GM23338 (cell line): Measurements from ENCODE around the gene EXOC6B. TPM values are rescaled to one million over a fixed set of nuclear protein-coding genes. Genes with fewer than 3 reads are reported as not detected.

Experiments used
- ATAC-seq: fragments of 200-7000 bp; cut with Tn5 transposase; 3 replicates; pipeline ENCODE4 v1.9.1; 2020
- DNase-seq: peaks from one replicate; pipeline ENCODE4 v3.0.0-alpha.2; 2015; ENCODE audit warnings: low spot score
- H2AFZ ChIP-seq: fragments of 200-600 bp; sonication (generic); 2 replicates; pipeline ENCODE4 v1.8.0; 2016; ENCODE audit warnings: antibody characterized with exemption, mild to moderate bottlenecking, moderate library complexity
- H3F3A ChIP-seq: fragments of 200-600 bp; sonication (generic); replicated peaks from 2 replicates; pipeline ENCODE4 v1.8.0; 2017; ENCODE audit warnings: antibody characterized with exemption, mixed run types, low read depth
- H3K27ac ChIP-seq: fragments of 200-600 bp; sonication (generic); 2 replicates; pipeline ENCODE4 v1.6.1; 2016; ENCODE audit warnings: low read depth
- H3K27me3 ChIP-seq: fragments of 200-600 bp; sonication (generic); 2 replicates; pipeline ENCODE4 v1.8.0; 2016; ENCODE audit warnings: mild to moderate bottlenecking, mixed run types, moderate library complexity; ENCODE audit not compliant: insufficient read depth
- H3K36me3 ChIP-seq: fragments of 200-600 bp; sonication (generic); 2 replicates; pipeline ENCODE4 v1.8.0; 2016; ENCODE audit warnings: mild to moderate bottlenecking; ENCODE audit not compliant: insufficient read depth
- H3K4me1 ChIP-seq: fragments of 200-600 bp; sonication (generic); 2 replicates; pipeline ENCODE4 v1.8.0; 2016; ENCODE audit warnings: mild to moderate bottlenecking, moderate library complexity; ENCODE audit not compliant: insufficient read depth
- H3K4me2 ChIP-seq: fragments of 200-600 bp; sonication (generic); 2 replicates; pipeline ENCODE4 v1.7.1; 2017; ENCODE audit warnings: mixed run types
- H3K4me3 ChIP-seq: fragments of 200-600 bp; sonication (generic); 2 replicates; pipeline ENCODE4 v1.6.1; 2016; ENCODE audit warnings: mixed run types
- H3K79me2 ChIP-seq: fragments of 200-600 bp; sonication (generic); replicated peaks from 2 replicates; pipeline ENCODE4 v1.8.0; 2017; ENCODE audit warnings: mild to moderate bottlenecking; ENCODE audit not compliant: insufficient read depth
- H3K9me2 ChIP-seq: fragments of 200-600 bp; sonication (generic); 2 replicates; pipeline ENCODE4 v1.8.0; 2017; ENCODE audit not compliant: insufficient read depth
- H4K20me1 ChIP-seq: fragments of 200-600 bp; sonication (generic); replicated peaks from 2 replicates; pipeline ENCODE4 v1.8.0; 2017; ENCODE audit warnings: mild to moderate bottlenecking; ENCODE audit not compliant: insufficient read depth
- H3K27ac Mint-ChIP-seq: 2 replicates; pipeline ENCODE4 v1.8.0; 2020; ENCODE audit warnings: inconsistent platforms, mild to moderate bottlenecking, moderate library complexity, mixed read lengths
- H3K27me3 Mint-ChIP-seq: 3 replicates; pipeline ENCODE4 v1.8.0; 2022; ENCODE audit warnings: low read depth, mild to moderate bottlenecking, moderate library complexity, mixed read lengths, inconsistent platforms; ENCODE audit not compliant: insufficient read depth, poor library complexity
- H3K36me3 Mint-ChIP-seq: 3 replicates; pipeline ENCODE4 v1.8.0; 2021; ENCODE audit warnings: low read depth, mild to moderate bottlenecking, inconsistent platforms, moderate library complexity, mixed read lengths
- H3K4me1 Mint-ChIP-seq: 3 replicates; pipeline ENCODE4 v1.8.0; 2020; ENCODE audit warnings: mild to moderate bottlenecking, inconsistent platforms, mixed read lengths
- H3K4me3 Mint-ChIP-seq: 3 replicates; pipeline ENCODE4 v1.8.0; 2021; ENCODE audit warnings: moderate library complexity, mild to moderate bottlenecking, inconsistent platforms, mixed read lengths
- H3K9me3 Mint-ChIP-seq: 3 replicates; pipeline ENCODE4 v1.8.0; 2020; ENCODE audit warnings: moderate library complexity, mild to moderate bottlenecking, inconsistent platforms, mixed read lengths
- CREB1 ChIP-seq: fragments of 250-450 bp; sonication (Bioruptor Pico); IDR thresholded peaks from 2 replicates; pipeline ENCODE4 v1.5.0; 2020; ENCODE audit warnings: low read depth, mild to moderate bottlenecking, moderate library complexity
- EZH2 ChIP-seq: fragments of 200-600 bp; sonication (generic); IDR thresholded peaks from one replicate; pipeline ENCODE4 v1.8.0; 2017; ENCODE audit warnings: antibody characterized with exemption, mild to moderate bottlenecking, low read depth; ENCODE audit not compliant: unreplicated experiment
- EZH2phosphoT487 ChIP-seq: fragments of 200-600 bp; sonication (generic); IDR thresholded peaks from one replicate; pipeline ENCODE4 v1.8.1; 2018; ENCODE audit warnings: antibody characterized with exemption; ENCODE audit not compliant: unreplicated experiment
- NANOG ChIP-seq: IDR thresholded peaks from 2 replicates; pipeline ENCODE4 v1.6.1; 2016; ENCODE audit warnings: antibody characterized with exemption, borderline replicate concordance
- ZNF114 ChIP-seq: fragments of 250-450 bp; sonication (Bioruptor Pico); IDR thresholded peaks from 2 replicates; pipeline ENCODE4 v1.5.0; 2020; ENCODE audit warnings: mild to moderate bottlenecking, moderate library complexity
- ZNF331 ChIP-seq: fragments of 250-450 bp; sonication (Bioruptor Pico); IDR thresholded peaks from 2 replicates; pipeline ENCODE4 v1.5.0; 2020; ENCODE audit warnings: low read depth, mild to moderate bottlenecking, moderate library complexity
- polyA plus RNA-seq: library from polyadenylated mRNA; unstranded; fragments of >200 nt; fragmentation: Nextera tagmentation; extraction: Ambion mirVana; gene quantifications from 2 replicates; pipeline ENCODE4 v1.2.1, GENCODE V29; 2016
- total RNA-seq: library from RNA; depleted of rRNA; stranded (reverse); fragments of >200 nt; shearing (Covaris generic); gene quantifications from 2 replicates; pipeline ENCODE4 v1.2.3, GENCODE V29; 2014
- TF ChIP-seq, protein P1 (sequence below), 2 experiments: fragments of 200-600 bp in 1 of 2; sonication (generic) in 1 of 2; conservative IDR thresholded peaks; 2 replicates each; pipeline versions ENCODE4 v1.5.1 to v1.6.1; 2016 to 2017; ENCODE audit warnings: antibody characterized with exemption in 2 of 2, low read depth in 2 of 2, mild to moderate bottlenecking in 2 of 2, moderate library complexity in 1 of 2
- TF ChIP-seq, protein P2 (sequence below): fragments of 250-450 bp; sonication (Bioruptor Pico); IDR thresholded peaks from 2 replicates; pipeline ENCODE4 v1.5.0; 2020; ENCODE audit warnings: mild to moderate bottlenecking, moderate library complexity
- TF ChIP-seq, protein P3 (sequence below): IDR thresholded peaks from one replicate; pipeline ENCODE4 v1.6.1; 2018; ENCODE audit warnings: antibody characterized with exemption; ENCODE audit not compliant: unreplicated experiment

The EXOC6B gene
- total and polyA plus RNA-seq, 2 experiments from 2014 or later = 7.2 to 45.9 TPM

DNA sequence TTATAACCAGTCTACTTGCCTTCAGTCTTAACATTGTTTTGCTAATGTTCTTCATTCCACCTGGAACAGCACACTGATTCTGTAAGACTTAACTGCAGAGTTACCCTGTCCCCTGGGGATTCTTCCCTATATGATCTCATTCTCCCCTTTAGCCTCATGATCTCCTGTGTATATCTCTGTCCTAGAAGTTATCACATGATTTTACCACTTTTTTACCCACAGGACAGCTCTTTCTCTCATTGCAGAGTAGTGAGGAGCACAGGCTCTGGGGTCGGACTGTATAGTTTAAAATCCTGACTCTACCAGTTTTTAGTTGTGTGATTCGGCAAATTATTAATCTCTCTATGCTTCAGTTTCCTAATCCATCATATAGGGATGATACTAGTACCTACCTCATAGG, 14.2 kb upstream of the EXOC6B start:
- TF ChIP-seq, protein P1, sequence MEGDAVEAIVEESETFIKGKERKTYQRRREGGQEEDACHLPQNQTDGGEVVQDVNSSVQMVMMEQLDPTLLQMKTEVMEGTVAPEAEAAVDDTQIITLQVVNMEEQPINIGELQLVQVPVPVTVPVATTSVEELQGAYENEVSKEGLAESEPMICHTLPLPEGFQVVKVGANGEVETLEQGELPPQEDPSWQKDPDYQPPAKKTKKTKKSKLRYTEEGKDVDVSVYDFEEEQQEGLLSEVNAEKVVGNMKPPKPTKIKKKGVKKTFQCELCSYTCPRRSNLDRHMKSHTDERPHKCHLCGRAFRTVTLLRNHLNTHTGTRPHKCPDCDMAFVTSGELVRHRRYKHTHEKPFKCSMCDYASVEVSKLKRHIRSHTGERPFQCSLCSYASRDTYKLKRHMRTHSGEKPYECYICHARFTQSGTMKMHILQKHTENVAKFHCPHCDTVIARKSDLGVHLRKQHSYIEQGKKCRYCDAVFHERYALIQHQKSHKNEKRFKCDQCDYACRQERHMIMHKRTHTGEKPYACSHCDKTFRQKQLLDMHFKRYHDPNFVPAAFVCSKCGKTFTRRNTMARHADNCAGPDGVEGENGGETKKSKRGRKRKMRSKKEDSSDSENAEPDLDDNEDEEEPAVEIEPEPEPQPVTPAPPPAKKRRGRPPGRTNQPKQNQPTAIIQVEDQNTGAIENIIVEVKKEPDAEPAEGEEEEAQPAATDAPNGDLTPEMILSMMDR (conservative IDR thresholded peaks at IDR 0.05; ENCODE audit: low read depth in 2 of 2) = no peak
- Mint-ChIP-seq H3K9me3 (no peaks in the 10 kb centered on the region), H3K36me3 (no peaks in the 10 kb centered on the region), H3K4me1 (peaks cover 4% of the 10 kb centered on the region), H3K4me3 (no peak overlapping the region), H3K27me3 (peaks cover 3% of the 10 kb centered on the region), H3K27ac (no peak overlapping the region)
- Histone ChIP-seq H4K20me1 (no peaks in the 10 kb centered on the region), H3F3A (no peaks in the 10 kb centered on the region), H2AFZ (no peak overlapping the region), H3K36me3 (no peaks in the 10 kb centered on the region), H3K4me3 (no peak overlapping the region), H3K27me3 (no peaks in the 10 kb centered on the region), H3K4me2 (no peak overlapping the region), H3K9me2 (no peaks in the 10 kb centered on the region), H3K4me1 (no peaks in the 10 kb centered on the region; the same call in 1 of the 2 replicates), H3K27ac (no peak overlapping the region), H3K79me2 (no peaks in the 10 kb centered on the region)
- no peak for ATAC-seq
- DNase-seq = no peak

DNA sequence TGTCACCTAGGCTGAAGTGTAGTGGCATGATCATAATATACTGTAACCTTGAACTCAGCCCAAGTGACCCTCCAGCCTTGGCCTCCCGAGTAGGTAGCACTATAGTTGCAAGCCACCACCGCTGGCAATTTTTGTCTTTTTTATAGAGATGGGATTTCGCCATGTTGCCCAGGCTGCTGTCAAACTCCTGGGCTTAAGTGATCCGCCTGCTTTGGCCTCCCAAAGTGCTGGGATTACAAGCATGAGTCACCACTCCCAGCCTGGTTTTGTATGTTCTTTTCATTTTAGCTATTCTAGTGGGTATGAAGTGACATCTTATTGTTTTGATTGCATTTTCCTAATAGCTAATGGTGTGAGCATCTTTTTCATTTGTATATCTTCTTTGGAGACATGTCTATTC, 11.3 kb upstream of the EXOC6B start:
- H3K27ac Mint-ChIP-seq = no peak overlapping the region
- no peaks in the 10 kb centered on the region for H3F3A ChIP-seq
- H3K4me3 Mint-ChIP-seq = no peak overlapping the region
- H3K79me2 ChIP-seq = no peaks in the 10 kb centered on the region
- no peak overlapping the region for H3K4me2 ChIP-seq
- H4K20me1 ChIP-seq = no peaks in the 10 kb centered on the region
- ATAC-seq = no peak
- no peaks in the 10 kb centered on the region for H3K36me3 Mint-ChIP-seq
- H3K4me1 Mint-ChIP-seq = peaks cover 5% of the 10 kb centered on the region; the same call in 2 of the 3 replicates
- H3K4me1 ChIP-seq = no peaks in the 10 kb centered on the region
- H3K27me3 ChIP-seq = no peaks in the 10 kb centered on the region
- H2AFZ ChIP-seq = no peak overlapping the region
- no peaks in the 10 kb centered on the region for H3K36me3 ChIP-seq
- no peak for DNase-seq
- no peaks in the 10 kb centered on the region for H3K9me2 ChIP-seq
- no peak overlapping the region for H3K4me3 ChIP-seq
- no peak overlapping the region for H3K27ac ChIP-seq
- peaks cover 2% of the 10 kb centered on the region for H3K27me3 Mint-ChIP-seq
- H3K9me3 Mint-ChIP-seq = no peaks in the 10 kb centered on the region
- TF ChIP-seq, protein P2, sequence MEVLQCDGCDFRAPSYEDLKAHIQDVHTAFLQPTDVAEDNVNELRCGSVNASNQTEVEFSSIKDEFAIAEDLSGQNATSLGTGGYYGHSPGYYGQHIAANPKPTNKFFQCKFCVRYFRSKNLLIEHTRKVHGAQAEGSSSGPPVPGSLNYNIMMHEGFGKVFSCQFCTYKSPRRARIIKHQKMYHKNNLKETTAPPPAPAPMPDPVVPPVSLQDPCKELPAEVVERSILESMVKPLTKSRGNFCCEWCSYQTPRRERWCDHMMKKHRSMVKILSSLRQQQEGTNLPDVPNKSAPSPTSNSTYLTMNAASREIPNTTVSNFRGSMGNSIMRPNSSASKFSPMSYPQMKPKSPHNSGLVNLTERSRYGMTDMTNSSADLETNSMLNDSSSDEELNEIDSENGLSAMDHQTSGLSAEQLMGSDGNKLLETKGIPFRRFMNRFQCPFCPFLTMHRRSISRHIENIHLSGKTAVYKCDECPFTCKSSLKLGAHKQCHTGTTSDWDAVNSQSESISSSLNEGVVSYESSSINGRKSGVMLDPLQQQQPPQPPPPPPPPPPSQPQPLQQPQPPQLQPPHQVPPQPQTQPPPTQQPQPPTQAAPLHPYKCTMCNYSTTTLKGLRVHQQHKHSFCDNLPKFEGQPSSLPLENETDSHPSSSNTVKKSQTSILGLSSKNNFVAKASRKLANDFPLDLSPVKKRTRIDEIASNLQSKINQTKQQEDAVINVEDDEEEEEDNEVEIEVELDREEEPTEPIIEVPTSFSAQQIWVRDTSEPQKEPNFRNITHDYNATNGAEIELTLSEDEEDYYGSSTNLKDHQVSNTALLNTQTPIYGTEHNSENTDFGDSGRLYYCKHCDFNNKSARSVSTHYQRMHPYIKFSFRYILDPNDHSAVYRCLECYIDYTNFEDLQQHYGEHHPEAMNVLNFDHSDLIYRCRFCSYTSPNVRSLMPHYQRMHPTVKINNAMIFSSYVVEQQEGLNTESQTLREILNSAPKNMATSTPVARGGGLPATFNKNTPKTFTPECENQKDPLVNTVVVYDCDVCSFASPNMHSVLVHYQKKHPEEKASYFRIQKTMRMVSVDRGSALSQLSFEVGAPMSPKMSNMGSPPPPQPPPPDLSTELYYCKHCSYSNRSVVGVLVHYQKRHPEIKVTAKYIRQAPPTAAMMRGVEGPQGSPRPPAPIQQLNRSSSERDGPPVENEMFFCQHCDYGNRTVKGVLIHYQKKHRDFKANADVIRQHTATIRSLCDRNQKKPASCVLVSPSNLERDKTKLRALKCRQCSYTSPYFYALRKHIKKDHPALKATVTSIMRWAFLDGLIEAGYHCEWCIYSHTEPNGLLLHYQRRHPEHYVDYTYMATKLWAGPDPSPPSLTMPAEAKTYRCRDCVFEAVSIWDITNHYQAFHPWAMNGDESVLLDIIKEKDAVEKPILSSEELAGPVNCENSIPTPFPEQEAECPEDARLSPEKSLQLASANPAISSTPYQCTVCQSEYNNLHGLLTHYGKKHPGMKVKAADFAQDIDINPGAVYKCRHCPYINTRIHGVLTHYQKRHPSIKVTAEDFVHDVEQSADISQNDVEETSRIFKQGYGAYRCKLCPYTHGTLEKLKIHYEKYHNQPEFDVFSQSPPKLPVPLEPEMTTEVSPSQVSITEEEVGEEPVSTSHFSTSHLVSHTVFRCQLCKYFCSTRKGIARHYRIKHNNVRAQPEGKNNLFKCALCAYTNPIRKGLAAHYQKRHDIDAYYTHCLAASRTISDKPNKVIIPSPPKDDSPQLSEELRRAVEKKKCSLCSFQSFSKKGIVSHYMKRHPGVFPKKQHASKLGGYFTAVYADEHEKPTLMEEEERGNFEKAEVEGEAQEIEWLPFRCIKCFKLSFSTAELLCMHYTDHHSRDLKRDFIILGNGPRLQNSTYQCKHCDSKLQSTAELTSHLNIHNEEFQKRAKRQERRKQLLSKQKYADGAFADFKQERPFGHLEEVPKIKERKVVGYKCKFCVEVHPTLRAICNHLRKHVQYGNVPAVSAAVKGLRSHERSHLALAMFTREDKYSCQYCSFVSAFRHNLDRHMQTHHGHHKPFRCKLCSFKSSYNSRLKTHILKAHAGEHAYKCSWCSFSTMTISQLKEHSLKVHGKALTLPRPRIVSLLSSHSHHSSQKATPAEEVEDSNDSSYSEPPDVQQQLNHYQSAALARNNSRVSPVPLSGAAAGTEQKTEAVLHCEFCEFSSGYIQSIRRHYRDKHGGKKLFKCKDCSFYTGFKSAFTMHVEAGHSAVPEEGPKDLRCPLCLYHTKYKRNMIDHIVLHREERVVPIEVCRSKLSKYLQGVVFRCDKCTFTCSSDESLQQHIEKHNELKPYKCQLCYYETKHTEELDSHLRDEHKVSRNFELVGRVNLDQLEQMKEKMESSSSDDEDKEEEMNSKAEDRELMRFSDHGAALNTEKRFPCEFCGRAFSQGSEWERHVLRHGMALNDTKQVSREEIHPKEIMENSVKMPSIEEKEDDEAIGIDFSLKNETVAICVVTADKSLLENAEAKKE (CRISPR knock-in tag) = no peak
- TF ChIP-seq NANOG = no peak
- TF ChIP-seq EZH2phosphoT487 = no peak
- TF ChIP-seq EZH2 = no peak
- TF ChIP-seq ZNF114 (CRISPR knock-in tag) = no peak
- no peak for TF ChIP-seq ZNF331 (CRISPR knock-in tag)
- no peak for TF ChIP-seq CREB1 (CRISPR knock-in tag)
- TF ChIP-seq, protein P3, sequence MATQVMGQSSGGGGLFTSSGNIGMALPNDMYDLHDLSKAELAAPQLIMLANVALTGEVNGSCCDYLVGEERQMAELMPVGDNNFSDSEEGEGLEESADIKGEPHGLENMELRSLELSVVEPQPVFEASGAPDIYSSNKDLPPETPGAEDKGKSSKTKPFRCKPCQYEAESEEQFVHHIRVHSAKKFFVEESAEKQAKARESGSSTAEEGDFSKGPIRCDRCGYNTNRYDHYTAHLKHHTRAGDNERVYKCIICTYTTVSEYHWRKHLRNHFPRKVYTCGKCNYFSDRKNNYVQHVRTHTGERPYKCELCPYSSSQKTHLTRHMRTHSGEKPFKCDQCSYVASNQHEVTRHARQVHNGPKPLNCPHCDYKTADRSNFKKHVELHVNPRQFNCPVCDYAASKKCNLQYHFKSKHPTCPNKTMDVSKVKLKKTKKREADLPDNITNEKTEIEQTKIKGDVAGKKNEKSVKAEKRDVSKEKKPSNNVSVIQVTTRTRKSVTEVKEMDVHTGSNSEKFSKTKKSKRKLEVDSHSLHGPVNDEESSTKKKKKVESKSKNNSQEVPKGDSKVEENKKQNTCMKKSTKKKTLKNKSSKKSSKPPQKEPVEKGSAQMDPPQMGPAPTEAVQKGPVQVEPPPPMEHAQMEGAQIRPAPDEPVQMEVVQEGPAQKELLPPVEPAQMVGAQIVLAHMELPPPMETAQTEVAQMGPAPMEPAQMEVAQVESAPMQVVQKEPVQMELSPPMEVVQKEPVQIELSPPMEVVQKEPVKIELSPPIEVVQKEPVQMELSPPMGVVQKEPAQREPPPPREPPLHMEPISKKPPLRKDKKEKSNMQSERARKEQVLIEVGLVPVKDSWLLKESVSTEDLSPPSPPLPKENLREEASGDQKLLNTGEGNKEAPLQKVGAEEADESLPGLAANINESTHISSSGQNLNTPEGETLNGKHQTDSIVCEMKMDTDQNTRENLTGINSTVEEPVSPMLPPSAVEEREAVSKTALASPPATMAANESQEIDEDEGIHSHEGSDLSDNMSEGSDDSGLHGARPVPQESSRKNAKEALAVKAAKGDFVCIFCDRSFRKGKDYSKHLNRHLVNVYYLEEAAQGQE = no peak
